HepG2 (cell line): ENCODE measurements around the gene KRTAP5-4. TPM values are rescaled to one million over a fixed set of nuclear protein-coding genes. Genes with fewer than 3 reads are reported as not detected.

ENCODE experiments used
- CCAR2 ChIP-seq: fragments of 200-400 bp; formaldehyde crosslinking; optimal IDR thresholded peaks from 2 replicates; pipeline ENCODE3; 2018; ENCODE audit warnings: low read depth, mild to moderate bottlenecking, low read length, moderate library complexity
- CENPT ChIP-seq: sonication (generic); formaldehyde crosslinking; IDR thresholded peaks from 2 replicates; pipeline ENCODE4 v1.8.0; 2022; ENCODE audit warnings: low read depth, mild to moderate bottlenecking, moderate library complexity, missing genetic modification reagents
- ELF3 ChIP-seq: IDR thresholded peaks from 2 replicates; pipeline ENCODE4 v1.6.1; 2016; ENCODE audit warnings: missing genetic modification reagents, missing compliant biosample characterization
- IKZF4 ChIP-seq: sonication (generic); formaldehyde crosslinking; IDR thresholded peaks from 2 replicates; pipeline ENCODE4 v1.5.1; 2020; ENCODE audit warnings: borderline replicate concordance, mild to moderate bottlenecking, low read depth, missing genetic modification reagents; ENCODE audit errors: not compliant biosample characterization
- NFIC ChIP-seq: IDR thresholded peaks from 2 replicates; pipeline ENCODE4 v1.6.1; 2012; ENCODE audit warnings: mild to moderate bottlenecking, low read length, inconsistent platforms
- PATZ1 ChIP-seq: sonication (generic); formaldehyde crosslinking; IDR thresholded peaks from 2 replicates; pipeline ENCODE4 v1.4.0; 2020; ENCODE audit warnings: missing genetic modification reagents
- SNAI1 ChIP-seq: sonication (generic); formaldehyde crosslinking; IDR thresholded peaks from 2 replicates; pipeline ENCODE4 v1.5.0; 2020; ENCODE audit warnings: mild to moderate bottlenecking, missing genetic modification reagents, borderline replicate concordance
- TRIM22 ChIP-seq: fragments of 450-650 bp; IDR thresholded peaks from 2 replicates; pipeline ENCODE4 v1.6.1; 2017
- ZBTB2 ChIP-seq: sonication (generic); formaldehyde crosslinking; IDR thresholded peaks from 2 replicates; pipeline ENCODE4 v1.8.0; 2022; ENCODE audit warnings: low read depth, missing genetic modification reagents
- ZBTB25 ChIP-seq: IDR thresholded peaks from 2 replicates; pipeline ENCODE4 v1.6.1; 2018; ENCODE audit warnings: missing genetic modification reagents
- ZBTB4 ChIP-seq: sonication (generic); formaldehyde crosslinking; IDR thresholded peaks from 2 replicates; pipeline ENCODE4 v1.4.0; 2020; ENCODE audit warnings: missing genetic modification reagents, mild to moderate bottlenecking, borderline replicate concordance
- ZNF136 ChIP-seq: sonication (generic); formaldehyde crosslinking; IDR thresholded peaks from 2 replicates; pipeline ENCODE4 v1.8.1; 2022; ENCODE audit warnings: low read depth, mild to moderate bottlenecking, moderate library complexity, missing genetic modification reagents
- ZNF205 ChIP-seq: IDR thresholded peaks from 2 replicates; pipeline ENCODE4 v1.6.1; 2018; ENCODE audit warnings: missing biosample characterization, missing genetic modification reagents
- ZNF256 ChIP-seq: sonication (generic); formaldehyde crosslinking; conservative IDR thresholded peaks from 2 replicates; pipeline ENCODE4 v1.4.0; 2020; ENCODE audit warnings: missing genetic modification reagents
- ZNF446 ChIP-seq: sonication (generic); formaldehyde crosslinking; IDR thresholded peaks from 2 replicates; pipeline ENCODE4 v1.5.0; 2020; ENCODE audit warnings: mild to moderate bottlenecking, missing genetic modification reagents
- ZNF496 ChIP-seq: sonication (generic); formaldehyde crosslinking; IDR thresholded peaks from 2 replicates; pipeline ENCODE4 v1.8.1; 2023; ENCODE audit warnings: mild to moderate bottlenecking, moderate library complexity, missing genetic modification reagents; ENCODE audit not compliant: insufficient replicate concordance
- ZNF674 ChIP-seq: sonication (generic); formaldehyde crosslinking; IDR thresholded peaks from 2 replicates; pipeline ENCODE4 v1.5.0; 2020; ENCODE audit warnings: low read depth, mild to moderate bottlenecking, missing genetic modification reagents
- ZSCAN29 ChIP-seq: sonication (generic); formaldehyde crosslinking; conservative IDR thresholded peaks from 2 replicates; pipeline ENCODE4 v1.4.0; 2020; ENCODE audit warnings: mild to moderate bottlenecking, missing genetic modification reagents
- polyA plus RNA-seq, 8 experiments: library from polyadenylated mRNA; depleted of rRNA in 3 of 8; stranded (reverse) in 7 of 8; unstranded in 1 of 8; fragments of >200 nt; fragmentation: Illumina TruSeq in 4 of 8; extraction: Trizol in 4 of 8; gene quantifications; 2 replicates each; pipeline versions ENCODE4 v1.2.1 to v1.2.3, GENCODE V29; 2011 to 2016; ENCODE audit warnings: low read depth in 4 of 8, missing spikeins in 1 of 8, mixed read lengths in 1 of 8; ENCODE audit not compliant: insufficient read depth in 1 of 8
- total RNA-seq, 5 experiments: library from RNA; depleted of rRNA; stranded (reverse); fragments of >200 nt; fragmentation: Illumina TruSeq; extraction: Trizol; gene quantifications; 2 replicates each; pipeline ENCODE4 v1.2.3, GENCODE V29; 2016; ENCODE audit warnings: low read depth in 1 of 5

The KRTAP5-4 gene
- total and polyA plus RNA-seq, 2 of the 13 experiments (the other 11 are each of a cell fraction or from before 2014, with no cell fraction given), result not detected

- TF ChIP-seq ZBTB4 (CRISPR knock-in tag), result 0 out of 2 replicates have a peak, but pooled peaks have one; percentile 50
- TF ChIP-seq ZNF205 (CRISPR knock-in tag), result peak; percentile 64; the same call in 1 of the 2 replicates
- TF ChIP-seq ZSCAN29 (CRISPR knock-in tag), result no peak
- no peak for TF ChIP-seq ZNF674 (CRISPR knock-in tag)
- TF ChIP-seq ZNF496 (CRISPR knock-in tag), result no peak
- no peak for TF ChIP-seq TRIM22
- no peak for TF ChIP-seq CENPT (CRISPR knock-in tag)
- TF ChIP-seq ZNF136, result no peak
- TF ChIP-seq ZBTB2 (CRISPR knock-in tag), result no peak
- no peak for TF ChIP-seq ZNF446 (CRISPR knock-in tag)
- TF ChIP-seq ZBTB25 (CRISPR knock-in tag), result no peak
- 0 out of 2 replicates have a peak, but pooled peaks have one; percentile 36 for TF ChIP-seq ELF3 (CRISPR knock-in tag)
- no peak for TF ChIP-seq SNAI1 (CRISPR knock-in tag)
- TF ChIP-seq IKZF4 (CRISPR knock-in tag), result no peak
- TF ChIP-seq PATZ1 (CRISPR knock-in tag), result peak; percentile 79
- no peak for TF ChIP-seq NFIC
- TF ChIP-seq CCAR2, result no peak
- TF ChIP-seq ZNF256 (CRISPR knock-in tag), result no peak
These were observed 31.0 kb upstream of the KRTAP5-4 start (continued) for GRCh38 chr11:1652771-1653540.
